Subcutaneous adipose tissue (tissue), 4 donors: ENCODE results near the gene MIEF1. TPM values are rescaled to one million over a fixed set of nuclear protein-coding genes. Genes with fewer than 3 reads are reported as not detected.

Experiments
- CTCF ChIP-seq: fragments of 450-650 bp; IDR thresholded peaks from one replicate; pipeline ENCODE4 v1.5.1; 2016; ENCODE audit warnings: low read depth, mild to moderate bottlenecking, control low read depth, antibody characterized with exemption, moderate library complexity
- total RNA-seq, 4 donors: library from RNA; depleted of rRNA; stranded (reverse); fragments of >200 nt; gene quantifications; one replicate each; pipeline ENCODE4 v1.1.0, GENCODE V29; 2016

Gene MIEF1
- total RNA-seq, 4 donors from 2014 or later = 18.9 to 31.8 (median 22.0) TPM

- no peak for TF ChIP-seq CTCF
Observed at GRCh38 chr22:39486951-39487825, 14.9 kb upstream of the MIEF1 start.

DNA sequence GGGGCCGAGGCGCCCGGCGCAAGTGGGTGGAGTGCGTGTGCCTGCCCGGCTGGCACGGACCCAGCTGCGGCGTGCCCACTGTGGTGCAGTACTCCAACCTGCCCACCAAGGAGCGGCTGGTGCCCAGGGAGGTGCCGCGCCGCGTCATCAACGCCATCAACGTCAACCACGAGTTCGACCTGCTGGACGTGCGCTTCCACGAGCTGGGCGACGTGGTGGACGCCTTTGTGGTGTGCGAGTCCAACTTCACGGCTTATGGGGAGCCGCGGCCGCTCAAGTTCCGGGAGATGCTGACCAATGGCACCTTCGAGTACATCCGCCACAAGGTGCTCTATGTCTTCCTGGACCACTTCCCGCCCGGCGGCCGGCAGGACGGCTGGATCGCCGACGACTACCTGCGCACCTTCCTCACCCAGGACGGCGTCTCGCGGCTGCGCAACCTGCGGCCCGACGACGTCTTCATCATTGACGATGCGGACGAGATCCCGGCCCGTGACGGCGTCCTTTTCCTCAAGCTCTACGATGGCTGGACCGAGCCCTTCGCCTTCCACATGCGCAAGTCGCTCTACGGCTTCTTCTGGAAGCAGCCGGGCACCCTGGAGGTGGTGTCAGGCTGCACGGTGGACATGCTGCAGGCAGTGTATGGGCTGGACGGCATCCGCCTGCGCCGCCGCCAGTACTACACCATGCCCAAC is 14.1 kb upstream of the MIEF1 start:
- no peak for TF ChIP-seq CTCF

DNA sequence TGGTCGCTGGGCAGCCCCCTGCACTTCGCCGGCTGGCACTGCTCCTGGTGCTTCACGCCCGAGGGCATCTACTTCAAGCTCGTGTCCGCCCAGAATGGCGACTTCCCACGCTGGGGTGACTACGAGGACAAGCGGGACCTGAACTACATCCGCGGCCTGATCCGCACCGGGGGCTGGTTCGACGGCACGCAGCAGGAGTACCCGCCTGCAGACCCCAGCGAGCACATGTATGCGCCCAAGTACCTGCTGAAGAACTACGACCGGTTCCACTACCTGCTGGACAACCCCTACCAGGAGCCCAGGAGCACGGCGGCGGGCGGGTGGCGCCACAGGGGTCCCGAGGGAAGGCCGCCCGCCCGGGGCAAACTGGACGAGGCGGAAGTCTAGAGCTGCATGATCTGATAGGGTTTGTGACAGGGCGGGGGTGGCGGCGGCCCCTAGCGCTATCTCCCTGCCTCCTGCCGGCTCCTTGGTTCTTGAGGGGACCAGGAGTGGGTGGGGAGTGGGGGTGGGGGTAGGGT is 13.5 kb upstream of the MIEF1 start:
- no peak for TF ChIP-seq CTCF

GRCh38 chr22:39489094-39490068 is 12.7 kb upstream of the MIEF1 start:
- TF ChIP-seq CTCF = no peak

DNA sequence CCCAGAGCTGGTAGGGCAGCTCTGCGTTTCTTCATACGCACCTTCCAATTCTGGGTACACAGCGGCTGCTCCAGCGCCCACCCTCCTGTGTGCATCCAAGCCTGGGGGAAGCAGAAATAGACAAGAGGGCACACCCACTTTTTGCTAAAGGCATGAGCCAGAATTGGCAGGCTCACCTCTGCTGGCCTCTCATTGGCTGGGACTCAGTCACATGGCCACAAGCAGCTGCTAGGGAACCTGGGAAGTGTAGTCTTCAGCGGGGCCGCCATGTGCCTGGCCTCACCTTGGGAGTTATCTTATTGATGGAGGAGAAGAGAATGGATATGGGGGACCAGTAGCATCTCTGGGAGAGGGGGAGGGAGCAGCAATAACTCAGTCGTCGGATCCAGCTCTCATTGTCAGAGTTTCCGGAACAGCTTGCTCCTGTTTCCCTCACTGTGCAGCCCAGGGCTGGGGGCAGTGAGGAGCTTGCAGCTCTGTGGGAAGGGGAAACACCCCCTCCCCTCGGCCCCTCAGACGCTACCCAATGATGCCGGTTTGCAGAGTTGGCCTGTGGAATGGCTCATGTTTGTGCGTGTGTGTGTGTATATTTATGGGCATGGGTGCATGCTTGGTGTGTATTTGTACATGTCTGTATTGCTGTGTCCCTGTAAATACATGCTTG is 11.8 kb upstream of the MIEF1 start:
- no peak for TF ChIP-seq CTCF

DNA sequence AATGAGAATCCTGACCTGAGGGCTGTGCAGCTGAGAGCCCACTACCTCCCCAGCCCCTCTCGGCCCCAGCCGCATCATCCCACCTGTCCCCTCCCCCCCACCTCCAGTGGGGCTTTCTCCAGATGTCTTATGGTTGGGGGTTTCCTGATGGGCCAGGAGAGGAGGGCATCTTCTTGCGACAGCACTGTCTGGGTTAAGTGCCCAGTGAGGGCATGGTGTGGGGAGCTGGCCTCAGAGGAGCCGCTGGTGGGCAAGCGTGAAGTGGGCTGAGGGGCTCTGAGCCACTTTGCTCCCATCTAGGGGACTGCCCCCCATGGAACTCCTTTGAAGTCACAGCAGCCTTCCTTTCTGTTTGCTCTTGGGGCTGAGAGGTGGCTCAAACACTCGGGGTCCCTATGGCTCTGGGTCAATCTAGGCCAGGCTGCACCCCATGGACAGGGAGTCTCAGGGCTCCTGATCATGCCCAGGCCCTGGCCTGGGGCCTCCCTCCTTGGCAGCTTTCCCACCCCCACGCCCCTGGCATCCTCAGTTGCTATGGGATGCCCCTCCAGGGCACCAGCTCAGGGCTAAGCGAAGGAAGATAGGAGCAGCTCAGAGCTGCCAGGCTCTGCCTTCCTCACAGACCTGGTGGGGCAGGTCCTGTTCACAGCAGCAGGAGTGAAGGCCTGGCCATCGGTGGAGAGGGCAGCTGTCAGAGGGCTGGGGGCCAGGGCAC is 11.0 kb upstream of the MIEF1 start:
- no peak for TF ChIP-seq CTCF
